ENCODE data around the gene EXD3. TPM values are rescaled to one million over a fixed set of nuclear protein-coding genes. Genes with fewer than 3 reads are reported as not detected.
"Not testable (repeated sequence)": the region's sequence is repeated elsewhere in the genome, so short reads cannot be mapped to it uniquely, and the experiment has no call there.

The EXD3 gene
- total RNA-seq, 1 donor from 2014 or later = 12.0 TPM

DNA sequence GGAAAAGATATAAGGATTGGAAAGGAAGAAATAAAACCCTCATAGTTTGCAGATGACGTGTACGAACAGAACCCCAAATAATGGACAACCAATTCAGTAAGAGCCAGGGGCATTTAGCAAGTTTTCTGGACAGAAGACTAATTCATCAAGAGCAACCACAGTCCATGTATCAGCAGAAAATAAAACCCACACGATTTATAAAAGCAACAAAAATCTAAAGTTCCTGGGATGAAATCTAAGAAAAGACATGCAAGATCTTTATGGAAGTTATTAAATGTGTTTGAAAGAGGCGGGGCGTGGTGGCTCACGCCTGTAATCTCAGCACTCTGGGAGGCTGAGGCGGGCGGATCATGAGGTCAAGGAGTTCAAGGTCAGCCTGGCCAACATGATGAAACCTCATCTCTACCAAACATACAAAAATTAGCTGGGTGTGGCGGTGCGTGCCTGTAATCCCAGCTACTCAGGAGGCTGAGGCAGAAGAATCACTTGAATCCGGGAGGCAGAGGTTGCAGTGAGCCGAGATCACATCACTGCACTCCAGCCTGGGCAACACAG is 83.0 kb downstream of the EXD3 start:
- DNase-seq (ENCODE audit: low spot score) = not testable (repeated sequence)

DNA sequence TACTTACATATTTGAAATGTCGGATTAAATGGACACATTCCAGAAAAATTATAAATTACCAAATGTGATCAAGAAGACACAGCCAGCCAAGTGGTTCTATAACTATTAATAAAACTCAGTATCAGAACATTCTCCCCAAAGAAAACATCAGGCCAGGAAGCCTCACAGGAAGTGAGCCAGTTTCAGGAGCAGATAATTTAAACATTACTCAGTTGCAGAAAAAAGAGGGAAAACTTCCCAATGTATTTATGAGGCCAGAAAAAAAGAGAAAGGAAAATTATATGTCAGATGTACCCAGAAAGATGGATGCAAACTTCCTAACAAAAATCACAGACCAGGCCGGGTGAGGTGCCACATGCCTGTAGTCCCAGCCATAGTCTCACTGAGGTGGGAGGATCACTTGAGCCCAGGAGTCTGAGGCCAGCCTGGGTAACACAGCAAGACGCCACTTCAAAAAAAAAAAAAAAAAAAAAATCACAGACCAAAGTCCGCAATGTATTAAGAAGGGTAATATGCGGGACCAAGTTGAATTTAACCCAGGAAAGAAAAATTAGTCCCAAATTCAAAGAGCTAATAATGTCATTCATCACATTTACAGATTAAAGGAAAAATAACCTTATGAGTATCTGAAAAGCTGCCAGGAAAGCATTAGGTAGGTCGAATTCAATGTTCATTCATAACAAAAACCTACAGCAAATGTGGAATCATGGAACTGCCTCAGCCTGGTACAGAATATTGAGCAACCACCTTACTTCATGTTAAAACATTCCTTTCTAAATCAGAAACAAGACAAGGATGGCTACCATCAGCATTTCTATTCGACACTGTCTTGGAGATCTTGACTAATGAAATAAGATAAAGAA is 83.7 kb downstream of the EXD3 start:
- no peak for DNase-seq (ENCODE audit: low spot score)

DNA sequence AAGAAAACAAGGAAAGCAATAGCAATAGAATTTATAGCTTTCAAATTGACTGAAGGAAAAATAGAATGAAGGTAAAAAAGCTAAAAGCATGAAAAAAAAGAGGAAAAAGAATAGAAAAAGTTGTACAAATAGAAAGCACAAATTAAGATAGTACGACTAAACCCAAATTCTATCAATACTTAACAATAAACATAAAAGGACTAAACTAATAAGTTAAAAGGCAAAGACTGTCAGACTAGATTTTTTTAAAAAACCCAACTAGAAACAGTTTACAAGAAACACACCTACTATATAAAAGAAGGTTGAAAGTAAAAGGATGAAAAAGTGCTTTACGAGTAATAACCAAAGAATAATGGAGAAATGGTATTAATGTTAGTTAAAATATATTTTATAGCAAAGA is 86.2 kb downstream of the EXD3 start:
- no peak for DNase-seq (ENCODE audit: low spot score)

DNA sequence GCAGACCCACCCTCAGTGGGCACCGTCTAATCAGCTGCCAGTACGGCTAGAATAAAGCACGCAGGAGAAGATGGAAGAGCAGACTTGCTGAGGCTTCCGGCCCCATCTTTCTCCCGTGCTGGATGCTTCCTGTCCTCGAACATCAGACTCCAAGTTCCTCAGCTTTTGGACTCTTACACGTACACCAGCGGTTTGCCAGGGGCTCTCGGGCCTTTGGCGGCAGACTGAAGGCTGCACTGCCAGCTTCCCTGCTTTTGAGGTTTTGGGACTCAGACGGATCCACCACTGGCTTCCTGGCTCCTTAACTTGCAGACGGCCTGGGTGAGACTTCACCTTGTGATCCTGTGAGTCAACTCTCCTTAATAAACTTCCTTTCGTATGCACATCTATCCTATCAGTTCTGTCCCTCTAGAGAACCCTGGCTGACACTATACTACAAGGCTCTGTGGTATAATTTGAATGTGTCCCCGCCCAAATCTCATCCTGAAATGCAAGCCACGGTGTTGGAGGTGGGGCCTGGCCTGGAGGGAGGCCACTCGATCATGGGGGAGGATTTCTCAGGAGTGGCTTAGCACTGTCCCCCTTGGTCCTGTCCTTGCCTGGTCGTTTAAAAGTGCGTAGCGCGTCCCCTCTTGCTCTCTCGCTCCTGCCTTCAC is 89.8 kb downstream of the EXD3 start:
- DNase-seq (ENCODE audit: low spot score) = no peak

- no peak for DNase-seq (ENCODE audit: low spot score)
Measured at GRCh38 chr9:137331929-137332328, 91.0 kb downstream of the EXD3 start.

DNA sequence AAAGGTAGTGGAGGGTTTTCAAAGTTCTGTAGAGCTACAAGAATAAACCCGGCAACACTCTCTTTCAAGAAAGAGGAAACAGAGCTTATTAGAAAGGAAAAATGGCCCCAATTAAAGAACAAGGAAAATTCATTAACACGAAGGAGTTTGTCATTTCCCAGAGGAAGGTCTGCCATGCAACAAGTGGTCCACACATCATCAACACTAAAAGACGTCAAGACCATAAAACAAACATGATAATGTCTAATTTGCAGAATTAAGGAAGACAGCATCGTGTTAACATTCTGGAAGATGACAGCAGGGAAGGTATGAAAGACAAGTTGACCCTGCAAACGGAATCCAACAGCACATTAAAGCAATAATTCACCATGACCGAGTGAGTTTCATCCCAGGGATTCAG is 92.3 kb downstream of the EXD3 start:
- no peak for DNase-seq (ENCODE audit: low spot score)

GRCh38 chr9:137329590-137329989 is 93.4 kb downstream of the EXD3 start:
- not testable (repeated sequence) for DNase-seq (ENCODE audit: low spot score)

GRCh38 chr9:137327641-137328550 is 95.1 kb downstream of the EXD3 start:
- not testable (repeated sequence) for DNase-seq (ENCODE audit: low spot score)

DNA sequence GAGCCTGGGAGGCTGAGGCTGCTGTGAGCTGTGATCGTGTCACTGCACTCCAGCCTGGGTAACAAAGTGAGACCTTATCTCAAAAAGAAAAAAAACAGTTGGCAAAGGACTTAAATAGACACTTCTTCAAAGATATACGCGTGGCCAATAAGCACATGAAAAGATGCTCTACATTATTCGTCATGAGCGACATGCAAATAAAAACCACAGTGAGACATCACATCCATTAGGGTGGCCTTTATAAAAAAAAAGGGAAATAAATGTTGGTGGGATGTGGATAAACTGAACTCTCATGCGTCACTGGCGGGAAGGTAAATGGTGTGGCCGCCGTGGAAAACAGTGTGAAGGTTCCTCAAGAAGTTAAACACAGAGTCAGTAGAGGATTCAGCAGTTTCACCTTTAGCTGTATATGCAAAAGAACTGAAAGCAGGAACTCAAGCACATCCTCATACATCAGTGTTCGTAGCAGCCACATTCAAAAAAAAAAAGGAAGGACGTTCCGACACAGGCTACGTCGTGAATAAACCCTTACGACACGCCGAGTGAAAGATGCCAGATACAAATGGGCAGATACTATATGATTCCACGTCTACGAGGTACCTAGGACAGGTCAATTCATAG is 96.4 kb downstream of the EXD3 start:
- DNase-seq (ENCODE audit: low spot score) = no peak

- DNase-seq (ENCODE audit: low spot score) = no peak
Measured at GRCh38 chr9:137325799-137326198, 97.2 kb downstream of the EXD3 start.

GRCh38 chr9:137325124-137325523 is 97.8 kb downstream of the EXD3 start:
- no peak for DNase-seq (ENCODE audit: low spot score)

- no peak for DNase-seq (ENCODE audit: low spot score)
Measured at GRCh38 chr9:137323531-137324331, 99.2 kb downstream of the EXD3 start.

DNA sequence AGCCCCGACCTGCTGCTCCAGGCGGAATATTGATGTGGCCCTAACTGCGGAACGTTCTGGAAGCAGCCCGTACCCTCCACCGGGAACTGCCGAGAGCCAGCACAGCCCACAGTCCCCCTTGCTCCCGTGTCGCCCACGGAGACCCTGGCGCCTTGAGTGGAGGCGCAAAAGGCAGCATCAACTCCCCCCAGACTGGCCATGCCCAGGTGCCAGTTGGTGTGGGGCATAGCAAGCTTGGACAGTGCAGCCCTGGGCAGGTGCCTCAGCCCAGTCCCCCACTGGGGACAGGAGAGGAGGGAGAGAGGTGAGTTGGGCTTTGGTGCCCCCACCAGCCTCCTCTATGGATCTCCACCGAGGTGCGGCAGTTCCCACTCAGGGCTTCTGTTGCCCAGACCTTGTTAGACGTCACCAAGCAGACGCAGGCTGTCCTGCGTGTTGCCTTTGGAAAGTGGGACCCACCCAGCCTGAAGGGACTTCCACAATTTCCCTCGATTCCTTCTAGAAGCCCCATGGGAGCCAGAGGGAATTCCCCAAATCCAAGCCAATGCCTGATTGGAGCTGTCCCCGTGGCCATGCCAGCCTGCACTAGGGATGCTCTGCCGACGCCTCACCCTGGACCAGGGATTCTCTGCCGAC is 101.1 kb downstream of the EXD3 start:
- no peak for DNase-seq (ENCODE audit: low spot score)

DNA sequence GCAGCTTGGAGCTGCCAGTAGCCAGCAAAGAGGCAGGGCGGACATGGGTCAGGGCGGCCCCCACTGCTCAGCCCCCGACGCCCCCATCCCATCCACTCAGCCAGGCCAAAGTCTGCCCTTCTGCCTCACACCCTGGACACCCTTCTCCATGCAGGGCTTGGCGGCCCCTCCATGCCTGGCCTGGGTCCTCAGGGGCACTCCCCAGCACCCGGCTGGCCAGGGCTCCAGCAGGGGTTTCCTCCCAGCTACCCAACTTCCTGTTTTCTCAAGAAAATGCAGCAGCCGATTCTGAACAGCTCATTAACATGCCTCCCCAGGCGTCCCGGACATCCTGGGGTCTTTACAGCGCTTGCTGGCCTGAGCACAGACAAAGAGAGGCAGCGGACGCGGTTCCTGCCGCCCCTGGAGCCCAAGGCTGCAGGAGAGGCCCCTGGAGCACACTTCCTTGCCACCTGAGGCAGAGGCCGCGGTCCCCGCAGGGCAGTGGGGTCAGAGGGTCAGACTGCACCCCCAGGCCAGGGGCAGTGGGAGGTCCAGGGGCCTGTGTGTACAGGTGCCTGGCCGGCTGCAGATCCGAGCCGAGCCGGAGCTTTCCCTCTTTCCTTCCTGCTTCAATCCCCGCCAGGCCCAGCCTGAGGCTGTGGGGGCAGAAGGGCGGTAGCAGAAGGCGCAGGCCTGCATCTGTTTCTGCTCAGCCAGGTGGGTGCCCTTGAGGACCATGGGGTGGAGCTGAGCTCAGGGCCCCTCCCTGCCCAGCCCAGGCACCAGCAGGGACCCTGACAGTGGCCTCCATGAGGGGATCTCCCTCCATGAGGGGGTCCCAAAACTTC is 102.2 kb downstream of the EXD3 start:
- no peak for DNase-seq (ENCODE audit: low spot score)

GRCh38 chr9:137319739-137320551 is 103.0 kb downstream of the EXD3 start:
- DNase-seq (ENCODE audit: low spot score) = no peak

- no peak for DNase-seq (ENCODE audit: low spot score)
Measured at GRCh38 chr9:137319011-137319738, 103.8 kb downstream of the EXD3 start.

GRCh38 chr9:137318602-137319001 is 104.4 kb downstream of the EXD3 start:
- no peak for DNase-seq (ENCODE audit: low spot score)

Measured in umbilical cord (tissue), 2 donors.